Common myeloid progenitor, CD34-positive (primary cell): Measurements from ENCODE around the gene PTPRM.

Experiments
- CTCF ChIA-PET: fragments of 350-600 bp; sonication (Branson Sonifier 250); formaldehyde crosslinking; loops from one replicate; lab custom pipeline; 2021; ENCODE audit warnings: antibody characterized with exemption; lab: Charles Lee
- POLR2A ChIA-PET: fragments of 350-600 bp; sonication (Branson Sonifier 250); formaldehyde crosslinking; loops from one replicate; lab custom pipeline; 2021; ENCODE audit warnings: antibody characterized with exemption; lab: Charles Lee
- DNase-seq, 3 donors: peaks; one replicate each; pipeline versions ENCODE4 v3.0.0 to v3.0.0-alpha.2; 2013
- H3K27ac ChIP-seq, 2 experiments: 1 replicate in 1 of 2; 2 replicates in 1 of 2; pipeline ENCODE4 v1.7.0; 2013; ENCODE audit warnings: inconsistent platforms in 2 of 2, low read length in 2 of 2, mild to moderate bottlenecking in 2 of 2, low read depth in 1 of 2, moderate library complexity in 1 of 2; ENCODE audit not compliant: severe bottlenecking in 2 of 2, insufficient read depth in 1 of 2, poor library complexity in 1 of 2
- H3K27me3 ChIP-seq, 5 experiments: replicated peaks in 2 of 5; 1 replicate in 3 of 5; 2 replicates in 2 of 5; pipeline versions ENCODE4 v1.6.1 to v1.7.0; 2013; ENCODE audit warnings: low read length in 4 of 5, mild to moderate bottlenecking in 2 of 5, moderate library complexity in 2 of 5, inconsistent platforms in 1 of 5; ENCODE audit not compliant: insufficient read depth in 5 of 5, control insufficient read depth in 4 of 5
- H3K36me3 ChIP-seq, 4 experiments: 1 replicate in 2 of 4; 2 replicates in 2 of 4; pipeline versions ENCODE4 v1.6.1 to v1.7.0; 2013; ENCODE audit warnings: low read length in 3 of 4, control low read depth in 1 of 4, mild to moderate bottlenecking in 1 of 4; ENCODE audit not compliant: control insufficient read depth in 4 of 4, insufficient read depth in 4 of 4
- H3K4me1 ChIP-seq, 4 experiments: 1 replicate in 3 of 4; 2 replicates in 1 of 4; pipeline versions ENCODE4 v1.6.1 to v1.7.1; 2013; ENCODE audit warnings: low read length in 3 of 4, mild to moderate bottlenecking in 3 of 4, control low read depth in 1 of 4, inconsistent platforms in 1 of 4, moderate library complexity in 1 of 4; ENCODE audit not compliant: control insufficient read depth in 4 of 4, insufficient read depth in 4 of 4; ENCODE audit errors: control extremely low read depth in 1 of 4
- H3K4me3 ChIP-seq, 7 experiments: 1 replicate in 4 of 7; 2 replicates in 3 of 7; pipeline versions ENCODE4 v1.5.1 to v1.7.0; 2013; ENCODE audit warnings: mild to moderate bottlenecking in 7 of 7, low read length in 6 of 7, moderate library complexity in 6 of 7, inconsistent platforms in 2 of 7, low read depth in 2 of 7, control low read depth in 1 of 7; ENCODE audit not compliant: insufficient read depth in 4 of 7, control insufficient read depth in 1 of 7; ENCODE audit errors: extremely low read depth in 1 of 7
- H3K9me3 ChIP-seq, 5 experiments: 1 replicate in 4 of 5; 2 replicates in 1 of 5; pipeline versions ENCODE4 v1.6.1 to v1.7.1; 2013; ENCODE audit warnings: low read length in 4 of 5, mild to moderate bottlenecking in 2 of 5, inconsistent platforms in 1 of 5, low read depth in 1 of 5, moderate library complexity in 1 of 5; ENCODE audit not compliant: control insufficient read depth in 4 of 5, insufficient read depth in 2 of 5; ENCODE audit errors: control extremely low read depth in 1 of 5
- WGBS: methylation state at CpG from one replicate; pipeline ENCODE4 v1.1.5; 2013; ENCODE audit not compliant: insufficient coverage; 5-methylcytosine and 5-hydroxymethylcytosine counted together

The PTPRM gene

GRCh38 chr18:7633171-7633570 lies 66.1 kb downstream of the PTPRM start:
- Histone ChIP-seq H3K36me3 (no peaks in the 10 kb centered on the region), H3K4me3 (no peak overlapping the region), H3K27me3 (no peaks in the 10 kb centered on the region), H3K4me1 (no peaks in the 10 kb centered on the region), H3K27ac (no peak overlapping the region), H3K9me3 (no peaks in the 10 kb centered on the region)
- no peak for DNase-seq
- POLR2A ChIA-PET = no interaction called here
- 78% methylated on average over 1 of the region's 2 CpGs for WGBS
- CTCF ChIA-PET = no interaction called here

DNA sequence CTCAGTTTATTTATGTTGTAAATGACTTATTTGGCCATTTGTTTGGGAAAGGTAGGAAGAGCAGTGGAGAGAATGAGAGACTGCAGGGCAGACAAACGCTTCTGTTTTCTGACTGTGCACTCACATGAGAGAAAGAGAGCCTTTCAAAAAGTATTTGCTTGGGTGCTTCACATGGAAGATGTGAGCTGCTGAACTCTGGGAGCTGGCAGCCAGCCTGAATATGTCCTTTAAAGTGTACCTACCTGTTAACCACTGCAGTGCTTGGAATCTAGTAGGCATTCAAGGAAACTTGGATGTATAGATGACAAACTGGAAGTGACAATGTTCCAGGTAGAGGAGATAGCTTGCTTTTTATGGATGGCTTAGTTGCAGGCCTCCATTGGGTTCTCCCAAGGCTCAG lies 68.8 kb downstream of the PTPRM start:
- POLR2A ChIA-PET = no interaction called here
- CTCF ChIA-PET = no interaction called here
- Histone ChIP-seq H3K9me3 (no peaks in the 10 kb centered on the region), H3K4me3 (no peak overlapping the region), H3K36me3 (no peaks in the 10 kb centered on the region), H3K27me3 (no peaks in the 10 kb centered on the region), H3K4me1 (no peaks in the 10 kb centered on the region), H3K27ac (no peak overlapping the region)
- 100% methylated on average over 1 of the region's 1 CpG for WGBS
- DNase-seq = no peak

GRCh38 chr18:7637269-7637668 lies 70.2 kb downstream of the PTPRM start:
- H3K4me3 ChIP-seq = no peak overlapping the region
- ChIA-PET CTCF (no interaction called here), POLR2A (no interaction called here)
- H3K4me1 ChIP-seq = no peaks in the 10 kb centered on the region
- WGBS = no CpG with 5 or more reads among the region's 2 CpGs
- H3K27ac ChIP-seq = no peak overlapping the region
- no peaks in the 10 kb centered on the region for H3K27me3 ChIP-seq
- DNase-seq = no peak
- H3K36me3 ChIP-seq = no peaks in the 10 kb centered on the region
- no peaks in the 10 kb centered on the region for H3K9me3 ChIP-seq

- no peaks in the 10 kb centered on the region for H3K36me3 ChIP-seq
- ChIA-PET CTCF (no interaction called here), POLR2A (no interaction called here)
- H3K9me3 ChIP-seq = no peaks in the 10 kb centered on the region
- DNase-seq = no peak
- no peaks in the 10 kb centered on the region for H3K27me3 ChIP-seq
- H3K4me1 ChIP-seq = no peaks in the 10 kb centered on the region
- no peak overlapping the region for H3K27ac ChIP-seq
- H3K4me3 ChIP-seq = no peak overlapping the region
Observed at GRCh38 chr18:7638321-7638720, 71.2 kb downstream of the PTPRM start.

GRCh38 chr18:7641813-7642212 lies 74.7 kb downstream of the PTPRM start:
- Histone ChIP-seq H3K4me3 (no peak overlapping the region), H3K9me3 (no peaks in the 10 kb centered on the region), H3K4me1 (no peaks in the 10 kb centered on the region), H3K27me3 (no peaks in the 10 kb centered on the region), H3K36me3 (no peaks in the 10 kb centered on the region), H3K27ac (no peak overlapping the region)
- no peak for DNase-seq
- ChIA-PET POLR2A (no interaction called here), CTCF (no interaction called here)
- 96% methylated on average over 4 of the region's 4 CpGs for WGBS

GRCh38 chr18:7642331-7642890 lies 75.3 kb downstream of the PTPRM start:
- CTCF ChIA-PET = no interaction called here
- POLR2A ChIA-PET = no interaction called here

GRCh38 chr18:7645756-7646155 lies 78.6 kb downstream of the PTPRM start:
- POLR2A ChIA-PET = no interaction called here
- 86% methylated on average over 1 of the region's 1 CpG for WGBS
- no peak overlapping the region for H3K4me3 ChIP-seq
- CTCF ChIA-PET = no interaction called here
- H3K27ac ChIP-seq = no peak overlapping the region
- H3K4me1 ChIP-seq = no peaks in the 10 kb centered on the region
- H3K27me3 ChIP-seq = no peaks in the 10 kb centered on the region
- H3K9me3 ChIP-seq = peaks cover 0 to 20% (median 2%) of the 10 kb centered on the region in 5 experiments
- DNase-seq = no peak
- H3K36me3 ChIP-seq = no peaks in the 10 kb centered on the region

More at GRCh38 chr18:7642331-7642890, 75.3 kb downstream of the PTPRM start:
- Histone ChIP-seq H3K4me3 (no peak overlapping the region), H3K9me3 (no peaks in the 10 kb centered on the region), H3K27ac (no peak overlapping the region), H3K4me1 (no peaks in the 10 kb centered on the region), H3K36me3 (no peaks in the 10 kb centered on the region), H3K27me3 (no peaks in the 10 kb centered on the region)
- WGBS = no CpG with 5 or more reads among the region's 7 CpGs
- no peak for DNase-seq
